22Rv1 (cell line): ENCODE results near the gene SLC12A7.

Experiments
- H3K27ac ChIP-seq: fragments of 450-650 bp; 2 replicates; pipeline ENCODE4 v1.5.1; 2017
- CTCF ChIP-seq: fragments of 450-650 bp; IDR thresholded peaks from 2 replicates; pipeline ENCODE4 v1.5.1; 2017; ENCODE audit warnings: mild to moderate bottlenecking
- ZFX ChIP-seq: fragments of 450-650 bp; IDR thresholded peaks from 2 replicates; pipeline ENCODE4 v1.6.1; 2017; ENCODE audit warnings: antibody characterized with exemption, borderline replicate concordance

The SLC12A7 gene

GRCh38 chr5:1122511-1123294 is 10.8 kb upstream of the SLC12A7 start:
- TF ChIP-seq ZFX: no peak
- no peak for TF ChIP-seq CTCF
- H3K27ac ChIP-seq: no peak overlapping the region

GRCh38 chr5:1121891-1122290 is 10.0 kb upstream of the SLC12A7 start:
- no peak overlapping the region for H3K27ac ChIP-seq
- TF ChIP-seq CTCF: no peak
- TF ChIP-seq ZFX: no peak

GRCh38 chr5:1121044-1121443 is 9.2 kb upstream of the SLC12A7 start:
- no peak for TF ChIP-seq ZFX
- no peak overlapping the region for H3K27ac ChIP-seq

GRCh38 chr5:1120236-1120999 is 8.6 kb upstream of the SLC12A7 start:
- no peak for TF ChIP-seq CTCF
- TF ChIP-seq ZFX: no peak
- H3K27ac ChIP-seq: no peak overlapping the region

- no peak for TF ChIP-seq CTCF
- no peak for TF ChIP-seq ZFX
- no peak overlapping the region for H3K27ac ChIP-seq
Observed at GRCh38 chr5:1119312-1119831, 7.5 kb upstream of the SLC12A7 start.

- TF ChIP-seq CTCF: no peak
- no peak for TF ChIP-seq ZFX
- H3K27ac ChIP-seq: no peak overlapping the region
Observed at GRCh38 chr5:1118738-1119137, 6.9 kb upstream of the SLC12A7 start.

GRCh38 chr5:1118231-1118698 is 6.4 kb upstream of the SLC12A7 start:
- no peak for TF ChIP-seq CTCF
- TF ChIP-seq ZFX: no peak
- H3K27ac ChIP-seq: no peak overlapping the region
